ENCODE data around the gene FASTK.
"Not testable (repeated sequence)": the region's sequence is repeated elsewhere in the genome, so short reads cannot be mapped to it uniquely, and the experiment has no call there.

The FASTK gene

DNA sequence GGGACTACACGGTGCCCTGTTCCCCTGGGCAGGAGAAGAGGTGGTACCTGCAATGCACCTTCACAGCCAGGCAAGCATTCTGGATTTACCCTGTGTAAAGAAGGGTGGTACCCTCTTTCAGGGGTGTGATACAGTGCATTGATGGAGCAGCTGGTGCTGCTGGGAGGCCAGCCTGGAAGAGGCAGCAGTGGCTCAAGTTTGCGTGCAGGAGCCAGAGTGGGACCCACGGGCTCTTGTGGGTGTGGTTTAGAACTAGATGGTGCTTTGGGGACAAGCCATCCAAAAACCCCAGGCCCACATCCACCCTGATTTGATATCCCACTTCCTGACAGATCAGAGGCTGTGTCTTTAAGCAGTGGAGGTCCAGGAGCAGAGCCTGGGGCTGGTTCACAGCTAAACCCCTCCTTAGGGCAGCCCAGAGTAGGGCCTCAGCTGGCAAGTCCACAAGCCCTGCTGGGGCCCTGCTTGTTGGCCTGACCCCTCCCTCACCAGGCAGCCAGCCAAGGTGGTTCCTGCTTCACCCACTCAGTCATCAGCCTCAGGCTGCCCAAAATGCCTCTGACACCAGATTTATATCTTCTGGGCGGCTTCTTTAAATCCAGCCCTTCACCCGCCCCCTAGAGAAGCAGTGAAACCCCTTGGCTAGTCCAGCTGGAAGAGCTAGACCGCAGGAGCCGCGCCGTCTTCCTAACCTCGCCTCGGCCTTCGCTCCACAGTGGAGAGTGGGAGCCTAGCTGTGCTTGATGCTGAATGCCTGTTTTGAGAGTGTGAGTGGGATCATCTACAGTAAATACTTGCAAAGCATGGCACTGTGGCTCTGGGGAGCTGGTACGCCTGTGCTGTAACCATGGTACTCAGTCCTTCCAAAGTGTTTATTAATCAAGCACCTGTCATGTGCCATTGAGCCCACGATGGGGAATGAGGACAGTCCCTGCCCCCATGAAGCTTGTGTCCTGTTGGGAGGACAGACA is 33.7 kb downstream of the FASTK start:
- H3K4me3 ChIP-seq (ENCODE audit: low read depth, low read length) = no peak overlapping the region
- no peak for TF ChIP-seq CTCF (IDR thresholded peaks at IDR 0.05; ENCODE audit: low read depth, low read length, missing control alignments)
- no peak for DNase-seq (ENCODE audit: low read depth)

- H3K4me3 ChIP-seq (ENCODE audit: low read depth, low read length) = no peak overlapping the region
- DNase-seq (ENCODE audit: low read depth) = no peak
- TF ChIP-seq CTCF (IDR thresholded peaks at IDR 0.05; ENCODE audit: low read depth, low read length, missing control alignments) = no peak
Measured at GRCh38 chr7:151045967-151046366, 34.6 kb downstream of the FASTK start.

DNA sequence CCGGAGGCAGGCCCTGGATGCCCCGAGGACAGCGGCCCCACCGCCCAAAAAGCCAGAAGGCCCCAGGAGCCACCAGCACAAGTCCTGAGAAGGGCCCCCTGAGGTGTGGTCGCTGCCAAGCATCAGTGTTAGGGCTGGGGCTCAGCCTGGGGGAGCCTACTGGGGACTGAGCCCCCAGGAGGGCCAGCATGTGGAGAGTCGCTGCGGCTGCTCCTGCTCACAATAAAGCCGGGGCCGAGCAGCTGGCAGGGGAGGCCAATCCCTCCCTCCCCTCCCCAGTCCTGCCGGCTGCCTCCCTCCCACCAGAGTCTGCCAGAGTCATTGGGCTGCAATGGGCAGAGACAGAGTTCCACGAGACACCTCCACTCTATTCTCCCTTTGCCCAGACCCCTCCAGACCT is 35.3 kb downstream of the FASTK start:
- no peak for TF ChIP-seq CTCF (IDR thresholded peaks at IDR 0.05; ENCODE audit: low read depth, low read length, missing control alignments)
- H3K4me3 ChIP-seq (ENCODE audit: low read depth, low read length) = no peak overlapping the region
- DNase-seq (ENCODE audit: low read depth) = no peak

DNA sequence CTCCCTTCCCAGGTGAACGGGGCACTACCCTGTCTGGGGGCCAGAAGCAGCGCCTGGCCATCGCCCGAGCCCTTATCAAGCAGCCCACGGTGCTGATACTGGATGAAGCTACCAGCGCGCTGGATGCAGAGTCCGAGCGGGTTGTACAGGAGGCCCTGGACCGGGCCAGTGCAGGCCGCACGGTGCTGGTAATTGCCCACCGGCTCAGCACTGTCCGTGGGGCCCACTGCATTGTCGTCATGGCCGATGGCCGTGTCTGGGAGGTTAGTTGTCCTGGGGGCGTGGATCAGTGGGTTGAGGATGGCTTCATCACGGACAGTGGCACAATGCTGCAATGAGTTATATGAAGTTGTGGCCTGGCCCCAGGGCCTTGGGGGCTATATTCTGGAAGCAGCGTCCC is 36.6 kb downstream of the FASTK start:
- H3K4me3 ChIP-seq (ENCODE audit: low read depth, low read length) = no peak overlapping the region
- DNase-seq (ENCODE audit: low read depth) = no peak
- no peak for TF ChIP-seq CTCF (IDR thresholded peaks at IDR 0.05; ENCODE audit: low read depth, low read length, missing control alignments)

GRCh38 chr7:151043449-151043848 is 37.2 kb downstream of the FASTK start:
- DNase-seq (ENCODE audit: low read depth); H3K4me3 ChIP-seq (ENCODE audit: low read depth, low read length): not testable (repeated sequence)

GRCh38 chr7:151040616-151041375 is 39.8 kb downstream of the FASTK start:
- TF ChIP-seq CTCF (IDR thresholded peaks at IDR 0.05; ENCODE audit: low read depth, low read length, missing control alignments) = no peak
- DNase-seq (ENCODE audit: low read depth) = no peak

DNA sequence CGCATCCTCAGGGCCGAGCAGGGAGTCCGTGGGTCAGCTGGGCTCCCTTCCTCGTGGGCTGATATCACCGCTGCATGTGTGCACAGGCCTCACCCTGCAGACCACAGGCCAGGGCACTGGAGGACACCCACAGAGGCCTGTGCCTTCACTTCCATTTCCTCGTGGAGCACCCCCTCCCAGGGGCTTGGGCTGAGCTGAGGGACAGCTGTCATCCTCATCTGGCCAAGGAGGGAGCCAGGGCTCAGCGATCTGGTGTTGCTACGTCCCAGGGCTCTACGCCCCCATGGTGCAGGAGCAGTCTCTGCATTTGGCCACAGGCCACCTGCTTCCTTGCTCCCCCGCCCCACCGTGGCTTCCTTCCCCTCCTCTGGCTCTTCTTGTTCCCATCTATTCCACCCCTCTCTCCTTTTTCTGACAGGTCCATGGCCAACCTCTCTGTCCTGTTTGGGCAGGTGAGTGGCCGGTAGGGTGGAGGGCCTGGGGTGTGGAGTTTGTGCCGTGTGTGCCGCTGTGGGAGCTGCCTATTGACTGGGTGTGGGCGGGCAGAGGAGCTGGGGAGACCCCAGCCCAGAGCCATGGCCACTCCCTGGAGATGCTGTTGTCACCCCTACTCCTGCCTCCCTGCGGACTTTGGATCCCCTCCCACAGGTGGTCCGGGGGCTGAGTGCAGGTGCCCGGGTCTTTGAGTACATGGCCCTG is 40.6 kb downstream of the FASTK start:
- H3K4me3 ChIP-seq (ENCODE audit: low read depth, low read length) = no peak overlapping the region
- TF ChIP-seq CTCF (IDR thresholded peaks at IDR 0.05; ENCODE audit: low read depth, low read length, missing control alignments) = no peak
- DNase-seq (ENCODE audit: low read depth) = no peak

More at GRCh38 chr7:151040616-151041375, 39.8 kb downstream of the FASTK start:
- no peak overlapping the region for H3K4me3 ChIP-seq (ENCODE audit: low read depth, low read length)

Measured in GM12864 (cell line).